ENCODE measurements around the gene STK11IP.
A peak's percentile ranks its signal among the peaks of the same experiment; 100 is the strongest.

Gene STK11IP

DNA sequence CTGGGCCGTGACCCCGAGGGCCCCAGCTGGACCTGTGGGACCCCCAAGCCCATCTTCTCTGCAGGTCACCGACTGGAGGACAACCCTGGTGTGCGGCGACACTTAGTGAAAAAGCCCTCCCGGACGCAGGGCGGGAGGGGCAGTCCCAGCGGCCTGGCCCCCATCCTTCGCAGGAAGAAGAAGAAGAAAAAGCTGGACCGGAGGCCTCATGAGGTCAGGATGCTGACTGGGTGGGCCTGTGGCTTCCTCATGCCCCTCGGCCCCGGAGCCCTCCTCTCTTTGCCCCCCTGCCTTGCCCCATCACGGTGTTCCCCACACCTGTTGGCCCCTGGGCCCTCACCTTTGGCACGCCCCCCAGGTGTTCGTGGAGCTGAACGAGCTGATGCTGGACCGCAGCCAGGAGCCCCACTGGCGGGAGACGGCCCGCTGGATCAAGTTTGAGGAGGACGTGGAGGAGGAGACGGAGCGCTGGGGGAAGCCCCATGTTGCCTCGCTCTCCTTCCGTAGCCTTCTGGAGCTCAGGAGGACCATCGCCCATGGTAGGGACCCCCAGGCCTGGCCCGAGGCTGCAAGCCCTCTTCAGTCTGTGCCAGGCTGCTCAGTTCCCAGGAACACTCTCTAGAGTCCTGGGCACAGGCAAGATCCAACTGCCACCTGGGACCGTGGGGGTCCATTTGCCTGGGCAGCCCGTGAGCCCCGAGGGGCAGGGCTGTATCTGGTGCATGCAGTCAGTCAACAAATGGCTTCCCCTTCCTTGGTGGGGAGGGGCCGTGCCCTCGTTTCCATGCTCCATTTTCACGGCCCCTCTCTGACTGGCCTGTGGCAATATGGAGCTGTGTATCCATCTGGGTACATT is 34.5 kb downstream of the STK11IP start:
- DNase-seq (ENCODE audit: low read depth in 1 of 2, low spot score in 1 of 2): no peak

DNA sequence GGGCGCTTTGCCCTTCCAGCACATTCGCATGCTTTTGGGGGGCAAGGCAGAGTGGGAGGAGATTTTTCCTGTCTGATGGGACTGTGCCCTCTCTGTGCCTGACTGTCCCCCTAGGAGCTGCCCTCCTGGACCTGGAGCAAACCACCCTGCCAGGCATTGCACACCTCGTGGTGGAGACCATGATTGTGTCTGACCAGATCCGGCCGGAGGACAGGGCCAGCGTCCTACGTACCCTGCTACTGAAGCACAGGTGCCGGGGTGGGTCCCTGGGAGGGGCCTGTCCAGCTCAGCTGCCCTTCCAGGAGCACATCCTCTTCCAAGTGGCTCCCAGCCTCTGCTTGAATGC is 35.1 kb downstream of the STK11IP start:
- no peak for DNase-seq (ENCODE audit: low read depth in 1 of 2, low spot score in 1 of 2)

GRCh38 chr2:219633276-219634065 is 35.8 kb downstream of the STK11IP start:
- no peak for DNase-seq (ENCODE audit: low read depth in 1 of 2, low spot score in 1 of 2)

- no peak for DNase-seq (ENCODE audit: low read depth in 1 of 2, low spot score in 1 of 2)
These were observed 36.7 kb downstream of the STK11IP start for GRCh38 chr2:219634171-219634940.

DNA sequence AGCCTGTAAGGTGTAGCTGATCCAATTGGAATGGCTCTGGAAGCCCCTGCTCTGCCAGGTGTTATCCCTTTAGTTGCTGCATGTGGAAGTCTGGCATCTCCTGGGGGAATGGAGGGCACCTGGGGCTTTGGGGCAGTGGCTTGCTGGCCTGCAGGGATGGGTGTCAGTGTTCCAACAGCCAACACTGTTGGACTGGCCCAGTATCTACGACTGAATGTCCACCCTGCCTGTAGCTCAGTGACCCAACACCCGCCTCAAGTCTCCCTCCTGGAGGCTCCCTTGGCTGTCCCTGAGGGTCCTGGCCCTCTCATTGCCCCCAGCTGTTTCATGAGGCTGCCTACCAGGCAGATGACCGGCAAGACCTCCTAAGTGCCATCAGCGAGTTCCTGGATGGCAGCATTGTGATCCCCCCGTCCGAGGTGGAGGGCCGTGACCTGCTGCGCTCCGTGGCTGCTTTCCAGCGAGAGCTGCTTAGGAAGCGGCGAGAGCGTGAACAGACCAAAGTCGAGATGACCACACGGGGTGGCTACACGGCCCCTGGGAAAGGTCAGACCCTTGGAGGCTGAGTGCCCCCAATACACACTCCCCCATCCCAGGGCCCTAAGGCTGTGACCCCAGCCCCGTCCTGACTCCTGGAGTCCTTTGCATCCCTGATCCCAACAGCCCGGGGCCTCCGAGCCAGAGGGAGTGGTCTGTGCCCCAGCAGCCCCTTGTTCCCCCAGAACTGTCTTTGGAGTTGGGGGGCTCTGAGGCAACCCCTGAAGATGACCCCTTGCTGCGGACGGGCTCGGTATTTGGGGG is 37.5 kb downstream of the STK11IP start:
- DNase-seq (ENCODE audit: low read depth in 1 of 2, low spot score in 1 of 2): no peak

DNA sequence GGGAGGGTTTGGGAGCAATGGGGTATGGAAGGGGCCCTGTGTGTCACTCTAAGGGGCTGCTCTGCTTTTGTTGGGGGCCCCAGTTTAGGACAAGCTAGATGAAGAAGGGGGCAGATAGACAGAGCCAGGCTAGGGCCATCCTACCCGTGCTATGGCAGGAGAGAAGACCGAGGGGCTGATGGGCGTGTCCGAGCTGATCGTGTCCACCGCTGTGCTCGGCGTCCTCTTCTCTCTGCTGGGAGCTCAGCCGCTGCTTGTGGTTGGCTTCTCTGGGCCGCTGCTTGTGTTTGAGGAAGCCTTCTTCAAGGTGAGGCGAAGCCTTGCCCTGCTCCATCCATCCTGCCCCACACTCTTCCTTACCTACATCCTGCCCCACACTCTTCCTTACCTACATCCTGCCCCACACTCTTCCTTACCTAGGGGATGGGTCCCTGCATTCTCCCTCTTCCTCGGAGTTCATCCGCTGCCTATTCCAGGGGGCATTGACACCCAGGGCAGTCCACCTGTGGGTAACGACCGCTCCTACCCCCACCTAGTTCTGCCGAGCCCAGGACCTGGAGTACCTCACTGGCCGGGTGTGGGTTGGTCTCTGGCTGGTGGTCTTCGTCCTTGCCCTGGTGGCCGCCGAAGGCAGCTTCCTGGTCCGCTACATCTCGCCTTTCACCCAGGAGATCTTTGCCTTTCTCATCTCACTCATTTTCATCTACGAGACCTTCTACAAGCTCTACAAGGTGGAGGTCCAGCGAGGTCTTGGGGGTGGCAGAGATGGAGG is 38.7 kb downstream of the STK11IP start:
- no peak for DNase-seq (ENCODE audit: low read depth in 1 of 2, low spot score in 1 of 2)

GRCh38 chr2:219636941-219637841 is 39.5 kb downstream of the STK11IP start:
- DNase-seq (ENCODE audit: low read depth in 1 of 2, low spot score in 1 of 2): no peak

- no peak for DNase-seq (ENCODE audit: low read depth in 1 of 2, low spot score in 1 of 2)
These were observed 40.2 kb downstream of the STK11IP start for GRCh38 chr2:219637842-219638185.

DNA sequence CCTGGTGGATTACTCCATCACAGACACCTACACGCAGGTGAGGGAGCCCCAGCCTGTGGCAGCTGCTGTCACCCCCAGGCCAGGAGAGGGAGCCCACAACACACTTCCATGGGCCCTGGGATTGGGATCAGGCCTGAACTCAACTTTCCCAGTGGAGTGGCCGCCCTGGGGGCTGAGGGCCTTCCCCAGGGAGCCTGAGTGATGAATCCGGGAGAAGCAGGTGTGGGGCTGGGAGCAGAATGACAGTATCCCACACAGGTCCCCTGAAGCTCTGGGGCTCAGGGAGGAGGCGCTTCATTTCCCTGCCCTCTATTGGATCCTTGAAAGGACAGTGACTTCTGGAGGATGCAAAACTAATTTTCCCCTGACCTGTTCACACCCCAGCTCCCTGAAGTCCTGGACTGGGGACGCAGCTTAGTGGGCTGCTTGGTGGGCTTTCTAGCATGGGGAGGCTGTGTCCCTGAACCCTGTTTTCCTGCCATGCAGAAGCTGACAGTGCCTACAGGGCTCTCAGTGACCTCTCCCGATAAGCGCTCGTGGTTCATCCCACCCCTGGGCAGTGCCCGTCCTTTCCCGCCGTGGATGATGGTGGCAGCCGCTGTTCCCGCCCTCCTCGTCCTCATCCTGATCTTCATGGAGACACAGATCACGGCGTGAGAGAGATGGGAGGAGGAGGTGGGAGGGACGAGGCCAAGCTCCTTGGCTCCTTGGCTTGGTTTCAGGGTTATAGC is 40.7 kb downstream of the STK11IP start:
- DNase-seq (ENCODE audit: low read depth in 1 of 2, low spot score in 1 of 2): no peak

DNA sequence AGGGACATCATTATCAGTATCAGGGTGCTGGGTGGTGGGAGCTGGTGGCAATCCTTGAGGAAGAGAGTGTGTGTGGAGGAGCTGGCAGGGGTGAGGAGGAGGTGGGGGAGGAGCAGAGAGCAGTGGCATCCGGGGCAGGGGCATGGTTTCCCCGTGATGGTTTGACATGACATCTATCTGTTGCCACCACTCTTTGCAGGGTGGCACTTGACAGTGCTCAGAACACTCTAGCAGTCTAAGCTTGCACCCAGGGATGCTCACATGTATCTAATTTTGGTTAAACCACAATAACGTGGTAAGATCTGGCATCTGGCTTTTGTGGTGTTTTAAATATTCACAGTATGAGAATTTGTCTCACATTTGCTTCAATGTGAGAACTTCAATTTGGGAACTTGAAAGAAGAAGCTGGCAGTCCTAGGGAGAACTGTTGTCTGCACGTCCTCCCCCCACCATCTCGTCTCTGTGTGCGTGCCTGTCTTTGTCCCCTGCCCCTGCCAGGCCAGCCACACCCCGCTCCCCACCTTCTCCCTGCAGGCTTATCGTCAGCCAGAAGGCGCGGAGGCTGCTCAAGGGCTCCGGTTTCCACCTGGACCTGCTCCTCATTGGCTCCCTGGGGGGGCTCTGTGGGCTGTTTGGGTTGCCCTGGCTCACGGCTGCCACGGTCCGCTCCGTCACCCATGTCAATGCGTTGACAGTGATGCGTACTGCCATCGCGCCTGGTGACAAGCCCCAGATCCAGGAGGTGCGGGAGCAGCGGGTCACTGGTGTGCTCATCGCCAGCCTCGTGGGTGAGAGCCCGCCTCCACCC is 41.5 kb downstream of the STK11IP start:
- DNase-seq (ENCODE audit: low read depth in 1 of 2, low spot score in 1 of 2): no peak

DNA sequence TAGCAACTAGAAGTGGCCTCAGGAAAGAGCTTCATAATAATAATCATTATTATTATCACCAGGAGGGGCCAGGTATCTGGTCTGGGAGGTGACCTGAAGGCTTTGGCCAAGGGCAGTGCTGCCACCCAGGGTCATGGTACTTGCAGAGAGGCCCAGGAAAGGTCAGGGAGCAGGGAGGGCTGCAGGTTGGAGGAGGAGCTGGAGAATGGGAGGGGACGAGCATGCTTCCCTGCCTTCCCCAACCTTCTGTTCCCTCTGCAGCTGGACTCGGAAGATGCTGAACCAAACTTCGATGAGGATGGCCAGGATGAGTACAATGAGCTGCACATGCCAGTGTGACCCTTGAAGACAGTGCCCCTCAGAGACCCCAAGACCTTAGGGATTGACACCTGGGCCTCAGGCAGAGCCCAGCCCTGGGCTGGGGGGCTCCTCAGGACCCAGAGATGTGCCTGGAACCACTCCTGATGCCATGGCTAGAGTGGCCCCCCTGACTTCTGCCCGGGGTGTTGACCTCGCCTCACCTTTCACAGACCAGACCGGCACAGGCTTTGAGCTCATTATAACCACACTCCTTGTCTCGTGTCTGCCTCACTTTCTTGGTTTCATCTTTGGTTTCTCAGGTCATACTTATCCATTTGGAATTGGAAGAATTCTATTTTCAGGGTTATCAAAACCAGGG is 43.9 kb downstream of the STK11IP start:
- DNase-seq (ENCODE audit: low read depth in 1 of 2, low spot score in 1 of 2): no peak

DNA sequence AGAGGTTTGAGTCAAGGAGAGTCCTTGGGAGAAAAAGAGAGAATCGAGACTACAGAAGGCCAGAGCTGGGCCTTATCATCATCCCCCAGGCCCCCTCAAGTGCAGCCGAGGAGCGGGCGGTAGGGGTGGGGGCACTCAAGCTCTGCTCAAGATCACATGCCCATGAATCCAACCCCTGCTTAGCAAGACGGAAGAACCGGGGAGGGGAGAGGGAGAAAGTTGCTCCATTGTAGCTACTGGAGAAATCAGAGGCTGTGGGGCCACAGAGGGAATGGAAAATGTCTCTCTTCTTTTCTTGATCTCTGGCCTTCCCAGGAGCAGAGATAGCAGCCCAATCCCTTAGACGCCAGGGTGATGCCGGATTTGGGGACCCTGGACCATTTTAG is 44.4 kb downstream of the STK11IP start:
- DNase-seq (ENCODE audit: low read depth in 1 of 2, low spot score in 1 of 2): no peak

- peak; percentile 64 to 78 for DNase-seq (ENCODE audit: low read depth in 1 of 2, low spot score in 1 of 2)
These were observed 44.9 kb downstream of the STK11IP start for GRCh38 chr2:219642465-219643083.

DNA sequence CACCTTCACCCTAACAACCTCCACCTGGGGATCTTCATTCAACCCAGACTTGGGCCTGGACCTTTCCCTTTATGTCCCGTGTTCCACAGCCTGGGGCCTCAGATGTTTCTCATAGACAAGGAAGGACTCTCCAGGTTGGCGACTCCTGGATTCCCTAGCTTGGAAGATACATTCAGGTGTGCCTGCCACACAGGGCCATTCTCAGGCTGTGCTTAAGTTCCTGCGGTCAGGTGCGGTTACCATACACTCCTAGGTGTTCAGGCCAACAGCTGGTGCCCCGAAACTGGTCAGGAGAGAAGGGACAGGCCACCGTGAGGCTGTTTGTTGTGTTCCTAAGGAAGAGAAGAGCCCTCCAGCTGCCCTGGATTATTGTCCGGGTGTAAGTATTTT is 45.4 kb downstream of the STK11IP start:
- no peak for DNase-seq (ENCODE audit: low read depth in 1 of 2, low spot score in 1 of 2)

DNA sequence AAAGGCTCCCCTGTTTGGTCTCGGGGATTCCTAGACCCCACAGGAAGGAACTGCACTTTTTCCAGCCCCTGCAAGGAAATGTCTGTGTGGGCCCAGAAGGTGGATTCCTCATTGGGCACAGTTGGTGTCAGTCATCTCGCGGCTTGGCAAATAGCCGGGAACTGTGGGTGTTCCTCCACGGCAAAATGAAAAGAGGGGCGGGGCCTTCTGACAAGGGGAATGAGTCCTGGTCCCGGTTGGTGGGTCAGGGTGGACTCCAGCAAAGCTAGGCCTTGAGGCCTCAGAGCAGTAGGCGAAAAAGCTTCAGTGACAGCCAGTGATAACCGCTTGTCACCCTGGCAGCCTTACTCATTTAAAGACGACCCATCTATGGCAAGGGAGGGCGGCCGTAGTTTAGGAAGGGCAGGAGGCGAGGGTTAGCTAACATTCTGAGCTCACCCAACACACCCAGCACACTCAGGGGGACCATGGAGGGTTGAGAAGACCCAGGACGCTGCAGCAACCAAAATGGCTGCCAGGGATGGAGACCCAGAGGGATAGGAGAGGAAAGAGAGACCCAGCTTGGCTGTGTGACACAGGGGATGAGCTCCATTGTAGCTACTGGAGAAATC is 46.2 kb downstream of the STK11IP start:
- DNase-seq (ENCODE audit: low read depth in 1 of 2, low spot score in 1 of 2): no peak

DNA sequence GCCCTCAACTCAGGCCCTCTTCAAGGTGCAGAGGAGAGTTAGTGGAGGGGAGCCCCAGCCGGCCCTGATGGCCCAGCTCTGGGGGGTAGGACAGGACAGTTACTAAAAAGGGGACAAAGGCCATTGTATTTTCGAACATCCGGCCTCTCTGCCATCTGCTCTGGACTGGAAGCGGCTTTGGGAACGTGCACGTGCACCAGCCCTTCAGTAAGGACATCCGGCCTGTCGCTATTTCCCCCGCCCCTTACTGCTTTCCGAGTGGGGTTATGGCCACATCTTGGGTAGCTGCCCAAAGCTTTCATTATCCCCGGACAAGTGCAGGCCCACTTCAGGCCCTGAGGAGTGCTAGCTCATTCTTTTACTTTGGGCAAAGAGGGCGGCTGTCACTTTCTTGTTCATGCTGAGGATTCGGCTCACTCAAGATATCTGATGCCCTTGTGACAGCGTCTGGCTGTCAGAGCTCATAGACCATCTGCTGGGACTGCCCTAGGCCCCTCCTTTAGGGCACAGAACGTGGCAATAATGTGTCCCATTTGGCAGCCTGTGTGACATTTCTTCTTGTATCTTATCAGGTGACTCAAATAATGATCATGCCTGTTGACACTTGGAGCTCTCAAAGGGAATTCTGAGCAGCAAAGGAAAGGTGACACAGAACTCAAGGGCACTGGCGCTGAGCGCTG is 47.3 kb downstream of the STK11IP start:
- no peak for DNase-seq (ENCODE audit: low read depth in 1 of 2, low spot score in 1 of 2)
